ENCODE results near the gene OPN1SW.

DNA sequence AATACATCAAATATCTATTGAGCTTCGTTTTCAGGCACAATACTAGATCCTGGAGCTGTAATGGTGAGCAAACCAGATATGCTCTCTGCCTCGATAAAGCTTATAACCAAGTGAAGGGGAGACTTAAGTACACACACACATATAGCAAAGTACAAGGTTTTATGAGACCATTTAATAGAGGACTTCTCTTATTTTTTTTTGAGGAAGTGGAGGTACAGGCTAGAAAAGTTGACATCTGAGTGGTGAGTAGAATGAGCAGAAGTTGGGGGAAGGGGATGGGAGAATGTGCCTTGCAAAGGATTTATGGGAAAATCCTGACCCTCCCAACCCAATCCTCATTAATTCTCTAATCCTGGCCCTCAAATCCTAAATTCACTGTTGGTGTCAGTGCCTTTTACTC is 23.9 kb upstream of the OPN1SW start:
- no peak for TF ChIP-seq GATA2 (IDR thresholded peaks at IDR 0.05; ENCODE audit: low read depth, low read length)
- TF ChIP-seq GATA3 (IDR thresholded peaks at IDR 0.05; ENCODE audit: low read depth, low read length): no peak

Data from SH-SY5Y (cell line).